Neural progenitor cell (in vitro differentiated cells): Measurements from ENCODE around the gene SLC12A9. TPM values are rescaled to one million over a fixed set of nuclear protein-coding genes. Genes with fewer than 3 reads are reported as not detected.

ENCODE experiments used
- DNase-seq: peaks from one replicate; pipeline ENCODE4 v3.0.0-alpha.2; 2016; ENCODE audit warnings: low spot score
- H2AFZ ChIP-seq: fragments of 200-600 bp; sonication (generic); replicated peaks from 2 replicates; pipeline ENCODE4 v1.6.1; 2016; ENCODE audit warnings: antibody characterized with exemption
- H3F3A ChIP-seq: fragments of 200-600 bp; sonication (generic); 2 replicates; pipeline ENCODE4 v1.6.1; 2016; ENCODE audit warnings: antibody characterized with exemption, low read depth
- H3K27ac ChIP-seq: fragments of 200-600 bp; sonication (generic); 2 replicates; pipeline ENCODE4 v1.5.1; 2016; ENCODE audit warnings: mild to moderate bottlenecking
- H3K27me3 ChIP-seq: fragments of 200-600 bp; sonication (generic); 2 replicates; pipeline ENCODE4 v1.6.1; 2016; ENCODE audit warnings: mild to moderate bottlenecking, moderate library complexity
- H3K36me3 ChIP-seq: fragments of 200-600 bp; sonication (generic); 2 replicates; pipeline ENCODE4 v1.5.1; 2016
- H3K4me1 ChIP-seq: fragments of 200-600 bp; sonication (generic); 2 replicates; pipeline ENCODE4 v1.6.1; 2016; ENCODE audit warnings: mixed run types
- H3K4me2 ChIP-seq: fragments of 200-600 bp; sonication (generic); 2 replicates; pipeline ENCODE4 v1.6.1; 2016
- H3K4me3 ChIP-seq: fragments of 200-600 bp; sonication (generic); 2 replicates; pipeline ENCODE4 v1.5.1; 2016
- H3K79me2 ChIP-seq: fragments of 200-600 bp; sonication (generic); 2 replicates; pipeline ENCODE4 v1.6.1; 2016; ENCODE audit warnings: low read depth
- H3K9ac ChIP-seq: fragments of 200-600 bp; sonication (generic); 2 replicates; pipeline ENCODE4 v1.6.1; 2016
- H3K9me3 ChIP-seq: fragments of 200-600 bp; sonication (generic); 2 replicates; pipeline ENCODE4 v1.5.1; 2016; ENCODE audit warnings: low read depth
- H4K20me1 ChIP-seq: fragments of 200-600 bp; sonication (generic); 2 replicates; pipeline ENCODE4 v1.6.1; 2016; ENCODE audit warnings: low read depth
- H3K27ac Mint-ChIP-seq: 3 replicates; pipeline ENCODE4 v1.8.0; 2021; ENCODE audit warnings: mixed read lengths
- H3K27me3 Mint-ChIP-seq: 2 replicates; pipeline ENCODE4 v1.8.0; 2022; ENCODE audit warnings: low read depth, mild to moderate bottlenecking, inconsistent platforms, moderate library complexity, mixed read lengths; ENCODE audit not compliant: insufficient read depth
- H3K36me3 Mint-ChIP-seq: 3 replicates; pipeline ENCODE4 v1.8.0; 2021; ENCODE audit warnings: mixed read lengths
- H3K4me1 Mint-ChIP-seq: 3 replicates; pipeline ENCODE4 v1.8.0; 2021; ENCODE audit warnings: mixed read lengths
- H3K4me3 Mint-ChIP-seq: 3 replicates; pipeline ENCODE4 v1.8.0; 2021; ENCODE audit warnings: mild to moderate bottlenecking, moderate library complexity, mixed read lengths
- H3K9me3 Mint-ChIP-seq: 3 replicates; pipeline ENCODE4 v1.8.0; 2020; ENCODE audit warnings: mixed read lengths
- EZH2 ChIP-seq: fragments of 200-600 bp; sonication (generic); IDR thresholded peaks from 2 replicates; pipeline ENCODE4 v1.6.1; 2017; ENCODE audit warnings: antibody characterized with exemption, mild to moderate bottlenecking, moderate library complexity
- EZH2phosphoT487 ChIP-seq: fragments of 200-600 bp; sonication (generic); IDR thresholded peaks from 2 replicates; pipeline ENCODE4 v1.6.1; 2017; ENCODE audit warnings: antibody characterized with exemption
- total RNA-seq: library from RNA; depleted of rRNA; stranded (reverse); fragments of >200 nt; gene quantifications from 2 replicates; pipeline ENCODE4 v1.2.3, GENCODE V29; 2015; ENCODE audit warnings: low replicate concordance
- TF ChIP-seq, protein P1 (sequence below): fragments of 200-600 bp; sonication (generic); IDR thresholded peaks from 2 replicates; pipeline ENCODE4 v1.5.1; 2017; ENCODE audit warnings: antibody characterized with exemption, mild to moderate bottlenecking

The SLC12A9 gene
- total RNA-seq, 1 donor from 2014 or later: 3.5 TPM

GRCh38 chr7:100859856-100860255 is 7.3 kb downstream of the SLC12A9 start:
- H3K4me3 Mint-ChIP-seq: no peak overlapping the region

GRCh38 chr7:100860702-100861615 is 8.4 kb downstream of the SLC12A9 start:
- Histone ChIP-seq H3F3A (peaks cover 10% of the 10 kb centered on the region), H3K9me3 (no peaks in the 10 kb centered on the region), H3K4me3 (no peak overlapping the region), H3K27me3 (no peaks in the 10 kb centered on the region), H3K79me2 (peaks cover under 1% of the 10 kb centered on the region), H3K4me2 (no peak overlapping the region), H4K20me1 (no peaks in the 10 kb centered on the region), H3K27ac (no peak overlapping the region), H3K4me1 (peaks cover 4% of the 10 kb centered on the region), H3K9ac (no peak overlapping the region), H3K36me3 (no peaks in the 10 kb centered on the region), H2AFZ (no peak overlapping the region)
- peaks cover 7% of the 10 kb centered on the region for H3K36me3 Mint-ChIP-seq
- no peak overlapping the region for H3K27ac Mint-ChIP-seq
- H3K9me3 Mint-ChIP-seq: no peaks in the 10 kb centered on the region
- TF ChIP-seq EZH2phosphoT487: no peak
- TF ChIP-seq EZH2: no peak
- TF ChIP-seq, protein P1, sequence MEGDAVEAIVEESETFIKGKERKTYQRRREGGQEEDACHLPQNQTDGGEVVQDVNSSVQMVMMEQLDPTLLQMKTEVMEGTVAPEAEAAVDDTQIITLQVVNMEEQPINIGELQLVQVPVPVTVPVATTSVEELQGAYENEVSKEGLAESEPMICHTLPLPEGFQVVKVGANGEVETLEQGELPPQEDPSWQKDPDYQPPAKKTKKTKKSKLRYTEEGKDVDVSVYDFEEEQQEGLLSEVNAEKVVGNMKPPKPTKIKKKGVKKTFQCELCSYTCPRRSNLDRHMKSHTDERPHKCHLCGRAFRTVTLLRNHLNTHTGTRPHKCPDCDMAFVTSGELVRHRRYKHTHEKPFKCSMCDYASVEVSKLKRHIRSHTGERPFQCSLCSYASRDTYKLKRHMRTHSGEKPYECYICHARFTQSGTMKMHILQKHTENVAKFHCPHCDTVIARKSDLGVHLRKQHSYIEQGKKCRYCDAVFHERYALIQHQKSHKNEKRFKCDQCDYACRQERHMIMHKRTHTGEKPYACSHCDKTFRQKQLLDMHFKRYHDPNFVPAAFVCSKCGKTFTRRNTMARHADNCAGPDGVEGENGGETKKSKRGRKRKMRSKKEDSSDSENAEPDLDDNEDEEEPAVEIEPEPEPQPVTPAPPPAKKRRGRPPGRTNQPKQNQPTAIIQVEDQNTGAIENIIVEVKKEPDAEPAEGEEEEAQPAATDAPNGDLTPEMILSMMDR: no peak
- no peaks in the 10 kb centered on the region for H3K27me3 Mint-ChIP-seq
- DNase-seq: no peak
- H3K4me1 Mint-ChIP-seq: no peaks in the 10 kb centered on the region
- H3K4me3 Mint-ChIP-seq: no peak overlapping the region

More at GRCh38 chr7:100859856-100860255, 7.3 kb downstream of the SLC12A9 start:
- peaks cover 4% of the 10 kb centered on the region for H3K4me1 ChIP-seq
- H2AFZ ChIP-seq: no peak overlapping the region
- no peaks in the 10 kb centered on the region for H3K4me1 Mint-ChIP-seq
- H3K36me3 ChIP-seq: no peaks in the 10 kb centered on the region
- no peaks in the 10 kb centered on the region for H3K27me3 ChIP-seq
- no peaks in the 10 kb centered on the region for H3K9me3 Mint-ChIP-seq
- peaks cover 1% of the 10 kb centered on the region for H3F3A ChIP-seq
- H3K27ac ChIP-seq: no peak overlapping the region
- H3K4me3 ChIP-seq: no peak overlapping the region
- no peak overlapping the region for H3K9ac ChIP-seq
- peaks cover 2% of the 10 kb centered on the region for H3K27me3 Mint-ChIP-seq
- H3K4me2 ChIP-seq: no peak overlapping the region
- H3K79me2 ChIP-seq: peaks cover 9% of the 10 kb centered on the region
- H3K36me3 Mint-ChIP-seq: peaks cover 7% of the 10 kb centered on the region
- TF ChIP-seq EZH2: no peak
- TF ChIP-seq EZH2phosphoT487: no peak
- TF ChIP-seq, protein P1: no peak
- peak overlapping the region; percentile 65 for H3K27ac Mint-ChIP-seq
- no peak for DNase-seq
- no peaks in the 10 kb centered on the region for H3K9me3 ChIP-seq
- no peaks in the 10 kb centered on the region for H4K20me1 ChIP-seq

DNA sequence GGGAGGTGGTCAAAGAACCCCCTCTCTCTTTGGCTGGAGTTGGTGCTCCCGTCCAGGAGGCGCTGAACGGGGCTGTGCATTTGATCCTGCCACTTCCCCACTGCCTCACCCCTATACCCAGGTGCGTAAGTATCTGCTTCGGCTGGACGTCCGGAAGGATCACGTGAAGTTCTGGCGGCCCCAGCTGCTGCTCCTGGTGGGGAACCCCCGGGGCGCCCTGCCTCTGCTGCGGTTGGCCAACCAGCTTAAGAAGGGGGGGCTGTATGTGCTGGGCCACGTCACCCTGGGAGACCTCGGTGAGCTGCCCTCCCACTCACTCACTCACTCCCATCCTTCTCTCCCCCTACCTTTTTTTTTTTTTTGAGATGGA is 9.1 kb downstream of the SLC12A9 start:
- Histone ChIP-seq H3F3A (peaks cover 10% of the 10 kb centered on the region), H3K27me3 (no peaks in the 10 kb centered on the region), H2AFZ (no peak overlapping the region), H3K27ac (no peak overlapping the region), H3K4me3 (no peak overlapping the region), H4K20me1 (no peaks in the 10 kb centered on the region), H3K9me3 (no peaks in the 10 kb centered on the region), H3K9ac (no peak overlapping the region), H3K4me2 (no peak overlapping the region), H3K4me1 (peaks cover 6% of the 10 kb centered on the region), H3K79me2 (no peaks in the 10 kb centered on the region), H3K36me3 (no peaks in the 10 kb centered on the region)
- Mint-ChIP-seq H3K27me3 (no peaks in the 10 kb centered on the region), H3K36me3 (peaks cover 7% of the 10 kb centered on the region), H3K4me1 (peaks cover 3% of the 10 kb centered on the region), H3K4me3 (no peak overlapping the region), H3K27ac (no peak overlapping the region), H3K9me3 (no peaks in the 10 kb centered on the region)
- DNase-seq: no peak
- TF ChIP-seq, protein P1: no peak
- no peak for TF ChIP-seq EZH2phosphoT487
- TF ChIP-seq EZH2: no peak
